Measurements from ENCODE around the gene ZNF521.

The ZNF521 gene

DNA sequence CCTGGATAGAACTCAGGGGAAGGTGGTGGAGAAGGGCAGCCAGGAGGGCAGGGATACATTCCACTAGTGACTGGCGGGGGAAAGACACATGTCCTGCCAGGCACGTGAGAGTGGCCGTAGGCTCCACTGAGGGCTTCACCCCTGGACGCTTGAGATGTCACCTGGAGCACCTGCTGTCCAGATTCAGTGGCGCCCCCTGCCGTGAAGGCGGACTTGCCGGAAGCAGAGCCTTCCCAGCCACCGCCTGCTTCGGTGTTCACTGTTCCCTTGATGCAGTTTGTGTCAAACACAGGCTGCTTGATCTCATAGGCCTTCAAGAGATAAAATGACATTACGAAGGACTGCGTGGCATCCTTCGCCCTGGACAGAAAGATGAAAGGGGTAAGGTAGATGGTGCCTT lies 335.3 kb downstream of the ZNF521 start:
- H3K4me3 ChIP-seq (ENCODE audit: low read depth, low read length): no peak overlapping the region
- TF ChIP-seq, protein P1, sequence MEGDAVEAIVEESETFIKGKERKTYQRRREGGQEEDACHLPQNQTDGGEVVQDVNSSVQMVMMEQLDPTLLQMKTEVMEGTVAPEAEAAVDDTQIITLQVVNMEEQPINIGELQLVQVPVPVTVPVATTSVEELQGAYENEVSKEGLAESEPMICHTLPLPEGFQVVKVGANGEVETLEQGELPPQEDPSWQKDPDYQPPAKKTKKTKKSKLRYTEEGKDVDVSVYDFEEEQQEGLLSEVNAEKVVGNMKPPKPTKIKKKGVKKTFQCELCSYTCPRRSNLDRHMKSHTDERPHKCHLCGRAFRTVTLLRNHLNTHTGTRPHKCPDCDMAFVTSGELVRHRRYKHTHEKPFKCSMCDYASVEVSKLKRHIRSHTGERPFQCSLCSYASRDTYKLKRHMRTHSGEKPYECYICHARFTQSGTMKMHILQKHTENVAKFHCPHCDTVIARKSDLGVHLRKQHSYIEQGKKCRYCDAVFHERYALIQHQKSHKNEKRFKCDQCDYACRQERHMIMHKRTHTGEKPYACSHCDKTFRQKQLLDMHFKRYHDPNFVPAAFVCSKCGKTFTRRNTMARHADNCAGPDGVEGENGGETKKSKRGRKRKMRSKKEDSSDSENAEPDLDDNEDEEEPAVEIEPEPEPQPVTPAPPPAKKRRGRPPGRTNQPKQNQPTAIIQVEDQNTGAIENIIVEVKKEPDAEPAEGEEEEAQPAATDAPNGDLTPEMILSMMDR (IDR thresholded peaks at IDR 0.05; ENCODE audit: low read depth, low read length): no peak

DNA sequence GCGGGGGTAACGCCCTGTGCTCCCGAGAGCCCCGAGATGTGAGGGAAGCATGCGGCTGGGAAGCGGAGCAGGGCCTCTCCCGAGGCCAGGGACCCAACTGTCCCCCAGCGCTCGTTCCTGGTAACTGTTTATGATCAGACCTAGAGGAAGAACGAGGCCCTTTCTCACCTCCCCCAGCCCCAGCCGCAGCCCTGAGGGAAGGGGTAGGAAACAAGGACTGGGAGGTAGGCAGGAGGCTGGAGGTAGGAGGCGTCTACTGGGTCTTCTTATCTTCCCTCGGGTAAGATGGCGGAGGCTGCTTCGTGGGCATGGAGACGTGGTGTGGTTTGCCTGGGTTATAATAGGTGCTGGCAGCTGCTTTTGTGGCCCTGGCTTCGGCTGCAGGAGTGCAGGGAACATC lies 335.8 kb downstream of the ZNF521 start:
- TF ChIP-seq, protein P1 (IDR thresholded peaks at IDR 0.05; ENCODE audit: low read depth, low read length): no peak
- H3K4me3 ChIP-seq (ENCODE audit: low read depth, low read length): no peak overlapping the region
